DND-41 (cell line): Measurements from ENCODE around the gene ERMAP.

ENCODE experiments used
- CTCF ChIP-seq: IDR thresholded peaks from 2 replicates; pipeline ENCODE4 v1.5.1; 2012; ENCODE audit warnings: borderline replicate concordance, low read length, moderate library complexity, mild to moderate bottlenecking; ENCODE audit not compliant: poor library complexity, severe bottlenecking; ENCODE audit errors: extremely low read depth
- EZH2 ChIP-seq: IDR thresholded peaks from 3 replicates; pipeline ENCODE4 v1.6.1; 2012; ENCODE audit warnings: borderline replicate concordance, low read depth, mild to moderate bottlenecking, moderate library complexity, low read length, inconsistent platforms; ENCODE audit not compliant: severe bottlenecking

GRCh38 chr1:42841440-42842147, 24.7 kb downstream of the ERMAP start:
- TF ChIP-seq CTCF (no peak), EZH2 (no peak)
